GM23248 (cell line): ENCODE results near the gene TMEM139. TPM values are rescaled to one million over a fixed set of nuclear protein-coding genes. Genes with fewer than 3 reads are reported as not detected.

Experiments
- DNase-seq: peaks from one replicate; pipeline ENCODE4 v3.0.0-alpha.2; 2015
- H2AFZ ChIP-seq: fragments of 200-600 bp; sonication (generic); 2 replicates; pipeline ENCODE4 v1.6.1; 2016; ENCODE audit warnings: antibody characterized with exemption
- H3F3A ChIP-seq: fragments of 200-600 bp; sonication (generic); 2 replicates; pipeline ENCODE4 v1.6.1; 2016; ENCODE audit warnings: mild to moderate bottlenecking, antibody characterized with exemption, mixed run types; ENCODE audit not compliant: insufficient read depth
- H3K27ac ChIP-seq: fragments of 200-600 bp; sonication (generic); 2 replicates; pipeline ENCODE4 v1.5.1; 2016; ENCODE audit warnings: mild to moderate bottlenecking
- H3K27me3 ChIP-seq: fragments of 200-600 bp; sonication (generic); replicated peaks from 2 replicates; pipeline ENCODE4 v1.6.1; 2016; ENCODE audit warnings: mild to moderate bottlenecking; ENCODE audit not compliant: insufficient read depth
- H3K36me3 ChIP-seq: fragments of 200-600 bp; sonication (generic); 2 replicates; pipeline ENCODE4 v1.6.1; 2016; ENCODE audit warnings: low read depth, mild to moderate bottlenecking
- H3K4me1 ChIP-seq: fragments of 200-600 bp; sonication (generic); 2 replicates; pipeline ENCODE4 v1.6.1; 2016; ENCODE audit warnings: mild to moderate bottlenecking; ENCODE audit not compliant: insufficient read depth
- H3K4me2 ChIP-seq: fragments of 200-600 bp; sonication (generic); one replicate; pipeline ENCODE4 v1.6.1; 2016; ENCODE audit warnings: mild to moderate bottlenecking; ENCODE audit not compliant: unreplicated experiment
- H3K4me3 ChIP-seq: fragments of 200-600 bp; sonication (generic); 2 replicates; pipeline ENCODE4 v1.5.1; 2016; ENCODE audit warnings: mild to moderate bottlenecking
- H3K79me2 ChIP-seq: fragments of 200-600 bp; sonication (generic); 2 replicates; pipeline ENCODE4 v1.6.1; 2016; ENCODE audit warnings: mild to moderate bottlenecking; ENCODE audit not compliant: insufficient read depth
- H3K9ac ChIP-seq: fragments of 200-600 bp; sonication (generic); 2 replicates; pipeline ENCODE4 v1.6.1; 2016; ENCODE audit warnings: mild to moderate bottlenecking
- H3K9me2 ChIP-seq: fragments of 200-600 bp; sonication (generic); 2 replicates; pipeline ENCODE4 v1.6.1; 2016; ENCODE audit warnings: mixed run types, mild to moderate bottlenecking, moderate library complexity; ENCODE audit not compliant: insufficient read depth
- H3K9me3 ChIP-seq: fragments of 200-600 bp; sonication (generic); one replicate; pipeline ENCODE4 v1.6.1; 2017; ENCODE audit warnings: low read depth
- H4K20me1 ChIP-seq: fragments of 200-600 bp; sonication (generic); 2 replicates; pipeline ENCODE4 v1.6.0; 2016; ENCODE audit not compliant: insufficient read depth
- EZH2 ChIP-seq: fragments of 200-600 bp; sonication (generic); IDR thresholded peaks from 2 replicates; pipeline ENCODE4 v1.6.1; 2018; ENCODE audit warnings: antibody characterized with exemption, mild to moderate bottlenecking; ENCODE audit not compliant: insufficient read depth, poor library complexity, severe bottlenecking
- EZH2phosphoT487 ChIP-seq: fragments of 200-600 bp; sonication (generic); IDR thresholded peaks from 2 replicates; pipeline ENCODE4 v1.6.1; 2018; ENCODE audit warnings: antibody characterized with exemption, moderate library complexity, mild to moderate bottlenecking, low read depth; ENCODE audit not compliant: insufficient read depth
- WGBS, 2 experiments: methylation state at CpG; one replicate each; pipeline ENCODE4 v1.1.6; 2015 to 2017; ENCODE audit warnings: low lambda C conversion rate in 2 of 2, low coverage in 1 of 2; ENCODE audit errors: missing lambda C conversion rate in 2 of 2; 5-methylcytosine and 5-hydroxymethylcytosine counted together
- in situ Hi-C: fragments of 300-500 bp; cut with MboI; formaldehyde crosslinking; loops from 2 replicates; pipeline ENCODE4 v1.15.0; 2020
- polyA plus RNA-seq: library from polyadenylated mRNA; unstranded; fragments of >200 nt; fragmentation: Nextera tagmentation; extraction: Ambion mirVana; gene quantifications from 2 replicates; pipeline ENCODE4 v1.2.1, GENCODE V29; 2016
- total RNA-seq: library from RNA; depleted of rRNA; stranded (reverse); fragments of >200 nt; shearing (Covaris generic); gene quantifications from 2 replicates; pipeline ENCODE4 v1.2.3, GENCODE V29; 2014

TMEM139 gene
- total and polyA plus RNA-seq, 2 experiments from 2014 or later, result not detected

- no peak for DNase-seq
- WGBS, 2 experiments, result 81 to 89% methylated on average over 4 of the region's 4 CpGs
- in situ Hi-C loops, result no loop called here
- H4K20me1 ChIP-seq, result no peaks in the 10 kb centered on the region
- TF ChIP-seq EZH2 (no peak), EZH2phosphoT487 (no peak)
- H3K9me3 ChIP-seq, result no peaks in the 10 kb centered on the region
- H3K4me2 ChIP-seq, result no peak overlapping the region
- H3F3A ChIP-seq, result peaks cover 12% of the 10 kb centered on the region
- H2AFZ ChIP-seq, result no peak overlapping the region
- H3K4me1 ChIP-seq, result peaks cover 19% of the 10 kb centered on the region; the same call in 1 of the 2 replicates
- H3K36me3 ChIP-seq, result peaks cover 18% of the 10 kb centered on the region
- no peaks in the 10 kb centered on the region for H3K27me3 ChIP-seq
- H3K27ac ChIP-seq, result peak overlapping the region; percentile 82; the same call in 1 of the 2 replicates
- H3K79me2 ChIP-seq, result peaks cover 66% of the 10 kb centered on the region
- H3K9ac ChIP-seq, result 0 out of 2 replicates have a peak overlapping the region, but pooled peaks have one; percentile 94
- 0 out of 2 replicates have a peak overlapping the region, but pooled peaks have one; percentile 11 for H3K4me3 ChIP-seq
- no peaks in the 10 kb centered on the region for H3K9me2 ChIP-seq
These were observed 5.5 kb downstream of the TMEM139 start for GRCh38 chr7:143290293-143290692.

GRCh38 chr7:143292876-143293275 is 8.1 kb downstream of the TMEM139 start:
- H4K20me1 ChIP-seq, result no peaks in the 10 kb centered on the region
- H3K27me3 ChIP-seq, result no peaks in the 10 kb centered on the region
- peaks cover 19% of the 10 kb centered on the region; the same call in 1 of the 2 replicates for H3K4me1 ChIP-seq
- no peak overlapping the region for H3K9ac ChIP-seq
- no peaks in the 10 kb centered on the region for H3K9me3 ChIP-seq
- 87 to 90% methylated on average over 5 of the region's 5 CpGs for WGBS, 2 experiments
- H3K4me2 ChIP-seq, result no peak overlapping the region
- H3F3A ChIP-seq, result peaks cover 17% of the 10 kb centered on the region
- in situ Hi-C loops, result no loop called here
- no peak overlapping the region for H3K4me3 ChIP-seq
- H3K9me2 ChIP-seq, result no peaks in the 10 kb centered on the region
- H3K36me3 ChIP-seq, result peaks cover 31% of the 10 kb centered on the region
- no peak for DNase-seq
- no peak overlapping the region for H3K27ac ChIP-seq
- peaks cover 77% of the 10 kb centered on the region for H3K79me2 ChIP-seq
- H2AFZ ChIP-seq, result no peak overlapping the region
- no peak for TF ChIP-seq EZH2

GRCh38 chr7:143295870-143296269 is 11.1 kb downstream of the TMEM139 start:
- no peak overlapping the region for H3K4me3 ChIP-seq
- in situ Hi-C loops, result no loop called here
- no peak for TF ChIP-seq EZH2
- peaks cover 16% of the 10 kb centered on the region for H3K4me1 ChIP-seq
- no peak for DNase-seq
- H3K27ac ChIP-seq, result no peak overlapping the region
- H3K36me3 ChIP-seq, result peaks cover 54% of the 10 kb centered on the region
- H3F3A ChIP-seq, result peaks cover 24% of the 10 kb centered on the region
- no peaks in the 10 kb centered on the region for H4K20me1 ChIP-seq
- H2AFZ ChIP-seq, result no peak overlapping the region
- no peaks in the 10 kb centered on the region for H3K9me2 ChIP-seq
- no peaks in the 10 kb centered on the region for H3K9me3 ChIP-seq
- no peak overlapping the region for H3K4me2 ChIP-seq
- H3K9ac ChIP-seq, result no peak overlapping the region
- peaks cover 52% of the 10 kb centered on the region for H3K79me2 ChIP-seq
- no peaks in the 10 kb centered on the region for H3K27me3 ChIP-seq

GRCh38 chr7:143296686-143297085 is 11.9 kb downstream of the TMEM139 start:
- Histone ChIP-seq H3K4me2 (no peak overlapping the region), H3K9me3 (no peaks in the 10 kb centered on the region), H3K79me2 (peaks cover 44% of the 10 kb centered on the region), H3K9ac (no peak overlapping the region), H2AFZ (no peak overlapping the region), H3K9me2 (no peaks in the 10 kb centered on the region), H3K27ac (no peak overlapping the region), H3K36me3 (peaks cover 61% of the 10 kb centered on the region), H3K27me3 (no peaks in the 10 kb centered on the region), H3F3A (peaks cover 24% of the 10 kb centered on the region), H3K4me1 (peaks cover 12% of the 10 kb centered on the region), H4K20me1 (no peaks in the 10 kb centered on the region), H3K4me3 (no peak overlapping the region)
- no peak for DNase-seq
- WGBS, 2 experiments, result 48 to 51% methylated on average over 2 of the region's 2 CpGs
- in situ Hi-C loops, result no loop called here
- no peak for TF ChIP-seq EZH2phosphoT487
- no peak for TF ChIP-seq EZH2

- 39 to 41% methylated on average over 2 of the region's 2 CpGs for WGBS, 2 experiments
- in situ Hi-C loops, result no loop called here
- Histone ChIP-seq H3K27me3 (no peaks in the 10 kb centered on the region), H3K4me1 (peaks cover 12% of the 10 kb centered on the region), H4K20me1 (no peaks in the 10 kb centered on the region), H3K79me2 (peaks cover 19% of the 10 kb centered on the region; the same call in 1 of the 2 replicates), H3K9ac (no peak overlapping the region), H3K9me2 (no peaks in the 10 kb centered on the region), H3K4me3 (no peak overlapping the region), H3K4me2 (peak overlapping the region; percentile 9), H2AFZ (no peak overlapping the region), H3F3A (peaks cover 24% of the 10 kb centered on the region), H3K36me3 (peaks cover 73% of the 10 kb centered on the region), H3K27ac (peak overlapping the region; percentile 41), H3K9me3 (no peaks in the 10 kb centered on the region)
- DNase-seq, result peak; percentile 77
- no peak for TF ChIP-seq EZH2phosphoT487
- no peak for TF ChIP-seq EZH2
These were observed 14.6 kb downstream of the TMEM139 start for GRCh38 chr7:143299346-143299745.
